GM10847 (cell line): ENCODE measurements around the gene ARSB.

Experiments used
- POLR2A ChIP-seq: IDR thresholded peaks from 2 replicates; pipeline ENCODE4 v1.6.1; 2011; ENCODE audit not compliant: insufficient read length; ENCODE audit errors: extremely low read depth

The ARSB gene

DNA sequence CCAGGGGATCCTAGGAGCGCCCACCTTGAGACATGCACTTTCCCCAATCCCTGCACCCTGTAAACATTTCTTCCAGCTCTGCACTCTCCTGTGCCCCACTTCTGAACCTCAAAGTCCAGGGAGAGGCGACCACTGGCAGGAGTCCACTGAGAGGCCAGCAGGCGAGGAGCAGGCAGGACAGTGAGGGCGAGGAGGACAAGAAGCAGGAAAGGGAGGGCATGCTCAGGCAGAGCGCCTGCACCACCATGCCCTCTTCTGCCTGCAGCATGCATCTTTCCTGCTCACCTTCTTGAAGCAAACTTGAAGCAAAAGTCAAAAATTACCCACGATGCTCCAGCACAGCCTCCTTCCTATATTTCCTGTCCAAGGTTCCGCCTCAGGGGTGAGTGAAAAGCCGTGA is 10.1 kb downstream of the ARSB start:
- no peak for TF ChIP-seq POLR2A

DNA sequence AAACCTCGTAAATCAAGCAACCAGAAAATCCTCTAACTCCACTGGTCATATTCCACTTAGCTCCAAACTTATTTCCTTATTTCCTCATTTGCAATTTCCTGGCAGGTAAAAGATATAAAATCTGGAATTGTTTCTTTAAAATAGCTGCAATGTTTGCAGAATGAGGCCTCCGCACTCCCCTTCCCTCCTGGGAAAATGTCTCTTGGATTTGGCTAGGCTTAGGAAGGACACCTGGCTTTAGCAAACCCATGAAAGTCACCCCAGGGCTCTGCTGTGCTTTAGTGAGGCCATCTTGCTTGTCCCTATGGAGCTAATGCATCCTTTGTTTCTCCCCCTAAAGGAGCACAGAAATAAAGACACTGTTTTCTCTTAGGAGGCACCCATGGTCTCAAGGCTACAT is 10.5 kb downstream of the ARSB start:
- no peak for TF ChIP-seq POLR2A

DNA sequence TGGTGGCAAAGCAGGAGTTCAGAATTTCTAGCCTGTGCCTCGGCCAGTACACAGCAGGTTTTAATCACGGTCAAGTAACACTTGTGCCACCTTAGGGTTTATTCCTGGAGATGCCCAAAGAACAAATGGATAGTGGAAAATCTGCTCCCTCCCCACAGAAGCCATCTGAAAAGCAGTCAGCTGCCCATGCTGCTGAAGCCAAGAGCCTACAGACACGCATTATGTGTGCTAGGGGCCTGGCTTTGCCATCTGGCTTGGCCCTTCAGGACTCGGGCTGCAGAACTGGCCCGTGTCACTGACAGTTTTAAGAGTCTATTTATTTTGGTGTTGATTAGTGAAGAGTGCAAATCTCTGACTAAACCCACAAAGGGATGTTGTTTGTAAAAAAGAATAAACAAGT is 11.1 kb downstream of the ARSB start:
- TF ChIP-seq POLR2A, result no peak

DNA sequence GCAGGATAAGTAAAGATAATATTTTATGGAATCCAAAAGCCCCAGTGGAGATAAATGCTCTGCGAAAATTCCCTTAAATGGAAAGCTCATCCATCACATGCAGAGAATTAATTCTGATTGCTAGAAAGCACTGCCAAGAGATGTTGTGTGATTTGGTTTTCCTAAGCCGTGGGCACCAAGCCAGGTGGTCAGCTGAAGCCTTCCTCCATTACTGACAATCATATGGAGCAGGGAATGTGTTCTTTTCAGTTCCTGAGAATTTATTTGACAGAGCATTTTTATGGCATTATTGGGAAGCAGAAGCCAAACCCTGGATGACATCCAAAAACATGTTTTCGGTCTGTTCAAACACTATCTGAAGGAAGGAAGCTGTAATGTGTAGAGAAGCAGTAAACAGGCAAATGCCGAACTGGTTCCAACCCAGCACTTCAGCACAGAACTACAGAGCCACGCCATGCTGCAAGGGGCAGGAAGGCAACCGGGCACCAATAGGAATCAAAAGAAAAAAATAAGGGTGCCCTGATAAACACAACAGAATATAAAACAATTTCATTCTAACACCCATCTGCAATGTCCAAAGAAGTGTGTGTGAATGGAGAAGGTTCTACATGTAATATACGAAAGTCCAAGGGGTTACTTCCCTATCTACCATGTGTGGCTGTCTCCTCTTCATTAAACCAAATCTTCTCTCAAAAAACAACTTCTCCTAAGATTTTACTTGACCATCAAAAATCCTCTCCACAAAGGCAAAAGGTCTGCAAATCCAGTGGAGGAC is 12.3 kb downstream of the ARSB start:
- no peak for TF ChIP-seq POLR2A

DNA sequence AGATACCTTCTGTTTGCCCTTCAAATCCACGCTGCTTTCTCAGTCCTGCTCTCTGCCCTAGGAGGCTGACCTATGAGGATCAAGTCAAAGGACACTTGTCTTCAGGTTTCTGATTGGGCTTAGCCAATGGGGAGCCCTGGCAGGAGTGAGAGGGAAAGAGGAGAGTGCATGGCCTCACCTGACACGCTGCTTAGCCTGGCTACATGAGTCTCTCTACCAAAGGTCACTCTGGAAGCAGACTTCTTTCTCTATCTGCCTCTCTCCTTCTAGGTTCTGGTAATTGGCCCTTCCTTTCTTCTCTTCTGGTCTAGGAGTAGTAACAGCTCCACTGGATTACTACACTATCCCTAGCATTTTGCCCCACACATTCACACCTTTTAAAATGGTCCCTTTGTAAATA is 13.1 kb downstream of the ARSB start:
- no peak for TF ChIP-seq POLR2A

DNA sequence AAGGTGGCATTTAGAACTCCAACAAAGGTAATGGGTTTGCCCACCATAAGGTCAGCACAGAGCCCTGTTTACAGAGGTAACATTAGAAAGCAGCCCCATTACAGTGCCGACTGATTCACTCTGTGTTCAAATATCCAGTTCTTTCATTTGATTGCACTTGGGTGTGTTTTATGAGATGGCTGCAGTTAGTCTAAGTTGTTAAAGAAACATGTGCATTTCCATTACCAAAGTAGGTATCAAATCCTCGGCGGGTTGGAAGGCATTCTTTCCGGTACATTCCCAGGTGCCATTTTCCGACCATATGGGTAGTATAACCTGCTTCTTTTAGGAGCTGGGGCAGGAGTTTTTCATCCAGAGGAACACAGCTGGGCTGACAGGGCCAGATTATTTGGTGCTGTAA is 16.3 kb downstream of the ARSB start:
- TF ChIP-seq POLR2A, result no peak

DNA sequence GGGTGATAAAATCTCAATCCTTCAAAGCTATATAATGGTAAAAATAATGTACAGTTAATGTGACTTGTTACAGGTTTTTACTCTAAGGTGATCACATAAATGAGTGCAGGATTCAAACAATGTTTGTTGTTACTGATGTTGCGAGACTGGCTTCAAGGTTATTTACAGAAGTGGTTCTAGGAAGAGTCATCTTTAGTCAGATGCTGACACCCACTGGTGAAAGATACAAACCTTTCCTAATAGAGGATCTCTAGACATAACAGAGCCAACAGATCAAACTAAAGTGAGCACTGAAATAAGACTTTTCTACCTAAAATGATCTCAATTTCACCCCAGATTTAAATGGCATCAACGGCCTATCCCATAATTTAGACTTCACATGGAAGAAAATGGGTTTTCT is 20.2 kb downstream of the ARSB start:
- no peak for TF ChIP-seq POLR2A

DNA sequence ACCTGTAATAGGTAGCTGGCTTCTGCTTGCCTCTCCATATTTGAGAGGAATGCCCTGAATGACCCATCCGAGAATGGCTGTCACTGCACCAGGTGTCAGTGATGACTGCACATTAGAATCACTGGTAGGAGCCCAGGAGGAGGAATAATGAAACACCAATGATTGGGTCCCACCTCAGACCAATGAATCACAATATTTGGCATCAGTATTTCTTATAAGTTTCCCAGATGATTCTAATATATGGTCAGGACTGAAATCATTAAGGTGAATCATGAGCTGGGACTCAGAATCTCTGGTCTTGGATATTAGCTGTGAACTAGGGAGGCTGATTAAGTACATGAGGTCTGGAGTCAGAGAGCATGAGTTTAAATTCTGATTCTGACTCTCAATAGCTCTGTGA is 23.4 kb downstream of the ARSB start:
- no peak for TF ChIP-seq POLR2A

DNA sequence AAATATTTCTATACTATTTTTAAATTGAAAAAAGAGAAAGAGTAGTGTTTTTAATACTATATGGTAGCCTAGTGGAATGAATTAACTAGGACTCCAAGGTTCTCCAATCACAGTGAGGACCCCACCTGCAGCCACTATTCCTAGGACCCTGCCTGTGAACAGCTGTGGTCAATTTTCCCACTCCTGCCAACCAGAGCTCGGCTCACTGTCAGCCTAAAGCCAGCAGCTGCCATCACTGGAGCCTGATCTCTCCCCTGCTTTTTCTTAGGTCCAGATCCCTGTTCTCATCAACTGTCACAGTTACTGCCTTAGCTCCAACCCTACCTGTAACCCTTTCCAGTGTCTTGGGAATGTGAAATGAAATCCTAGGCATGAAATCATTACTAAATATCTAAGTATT is 25.3 kb downstream of the ARSB start:
- no peak for TF ChIP-seq POLR2A

DNA sequence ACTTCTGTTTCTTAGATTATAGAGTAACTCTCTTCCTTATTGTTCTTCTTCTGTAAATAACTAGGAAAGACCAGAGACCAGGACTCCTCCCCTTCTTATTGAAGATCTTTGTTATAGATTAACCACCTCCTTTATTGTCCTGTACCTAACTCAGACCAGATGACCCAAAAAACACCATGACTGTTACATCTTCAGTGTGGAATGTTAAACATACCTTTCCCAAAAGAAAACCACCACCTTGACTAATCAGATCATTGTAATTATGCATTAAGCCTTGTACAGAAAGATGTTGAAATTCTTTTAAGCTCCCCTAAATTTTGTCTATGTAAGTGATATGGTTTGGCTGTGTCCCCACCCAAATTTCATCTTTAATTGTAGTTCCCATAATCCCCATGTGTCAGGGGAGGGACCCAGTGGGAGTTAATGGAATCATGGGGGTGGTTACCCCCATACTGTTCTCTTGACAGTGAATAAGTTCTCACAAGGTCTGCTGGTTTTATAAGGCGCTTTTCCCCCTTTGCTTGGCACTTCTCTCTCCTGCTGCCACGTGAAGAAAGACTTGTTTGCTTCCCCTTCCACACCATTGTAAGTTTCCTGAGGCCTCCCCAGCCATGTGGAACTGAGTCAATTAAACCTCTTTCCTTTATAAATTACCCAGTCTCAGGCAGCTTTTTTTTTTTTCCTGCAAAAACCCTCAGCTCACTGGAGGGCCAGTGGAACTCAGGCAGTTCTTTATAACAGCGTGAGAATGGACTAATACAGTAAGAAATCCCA is 26.3 kb downstream of the ARSB start:
- no peak for TF ChIP-seq POLR2A

DNA sequence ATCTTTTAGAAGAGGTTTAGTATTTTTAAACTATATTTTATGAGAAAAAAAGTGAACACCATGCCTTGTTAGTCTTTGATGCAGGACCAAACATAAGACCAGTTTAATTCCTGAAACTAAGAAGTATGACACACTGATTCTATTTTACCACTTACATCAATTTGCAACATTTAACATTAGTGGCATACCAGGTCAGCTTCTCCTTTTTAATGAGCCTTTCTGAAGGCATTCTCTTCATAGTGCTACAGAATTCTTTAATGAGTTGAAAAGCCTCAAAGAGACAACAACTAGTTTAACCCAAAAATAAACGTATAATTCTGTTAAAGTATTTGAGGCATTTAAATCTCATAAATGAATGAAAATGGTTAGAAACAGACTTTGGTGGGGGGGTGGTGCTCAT is 28.2 kb downstream of the ARSB start:
- no peak for TF ChIP-seq POLR2A

DNA sequence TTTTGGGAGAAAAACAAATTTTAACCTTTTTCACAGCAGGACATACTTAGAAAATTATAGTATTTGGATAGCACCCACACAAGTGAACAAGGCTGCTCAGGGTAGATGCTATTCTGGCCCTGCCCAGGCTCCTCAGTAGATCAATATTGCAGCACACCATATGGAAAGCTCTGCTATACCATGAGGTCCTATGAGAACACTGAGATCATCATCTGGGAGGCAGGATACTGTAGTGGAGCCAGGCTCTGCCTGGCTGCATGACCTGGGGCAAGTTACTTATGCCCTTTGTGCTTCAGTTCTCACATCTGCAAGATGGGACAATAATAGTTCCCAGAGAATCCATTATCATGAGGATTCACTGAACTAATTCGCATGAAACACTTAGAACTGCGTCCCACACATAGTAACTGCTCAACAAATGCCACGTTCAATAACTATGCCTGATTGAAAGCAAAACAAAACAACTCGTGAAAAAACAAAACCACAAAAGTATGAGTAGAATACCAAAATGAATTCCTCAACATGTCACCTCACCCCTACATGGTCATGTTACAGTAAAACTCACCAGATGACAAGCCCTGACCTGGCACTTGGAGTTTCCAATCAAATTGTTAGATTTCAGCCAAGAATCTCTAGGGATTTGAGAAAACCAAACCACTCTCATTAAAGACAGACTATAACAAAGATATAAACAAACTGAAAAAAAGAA is 31.9 kb downstream of the ARSB start:
- no peak for TF ChIP-seq POLR2A

DNA sequence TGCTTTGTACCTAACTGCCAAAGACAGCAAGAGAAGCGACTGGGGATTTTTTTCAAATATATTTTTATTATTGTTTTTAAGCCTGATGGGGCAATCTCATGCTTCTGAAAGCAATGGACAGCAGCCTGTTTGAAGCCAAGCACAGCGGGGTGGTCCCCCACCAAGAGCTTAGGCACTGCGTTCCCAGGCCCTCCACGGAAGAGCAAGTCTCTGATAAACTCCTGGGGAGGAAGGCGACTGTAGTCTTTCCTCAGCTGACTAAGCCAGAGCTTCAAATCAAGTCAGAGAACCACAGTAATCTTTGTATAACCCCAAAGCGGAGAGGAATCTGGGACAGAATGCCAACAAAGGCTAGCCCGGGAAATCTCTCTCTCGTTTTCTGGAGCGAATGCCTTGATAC is 54.4 kb downstream of the ARSB start:
- TF ChIP-seq POLR2A, result no peak

DNA sequence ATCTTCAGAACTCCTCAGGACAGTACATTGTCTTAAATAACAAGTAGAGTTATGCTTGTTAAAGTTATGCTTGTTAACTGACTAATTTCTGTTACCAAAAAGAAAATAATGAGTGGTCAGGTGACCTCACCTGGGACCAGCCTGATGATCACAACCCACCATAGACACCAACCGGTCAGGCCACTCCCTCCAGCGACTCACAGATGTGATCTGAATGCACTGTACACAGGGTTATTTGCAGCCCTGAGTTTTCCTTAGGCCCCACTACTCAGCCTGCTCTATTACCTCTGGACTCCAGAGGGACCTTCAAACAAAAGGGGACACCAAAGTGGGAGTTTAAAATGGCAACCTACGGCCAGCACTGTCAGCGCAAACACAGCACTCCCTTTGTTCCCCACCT is 55.3 kb downstream of the ARSB start:
- no peak for TF ChIP-seq POLR2A

DNA sequence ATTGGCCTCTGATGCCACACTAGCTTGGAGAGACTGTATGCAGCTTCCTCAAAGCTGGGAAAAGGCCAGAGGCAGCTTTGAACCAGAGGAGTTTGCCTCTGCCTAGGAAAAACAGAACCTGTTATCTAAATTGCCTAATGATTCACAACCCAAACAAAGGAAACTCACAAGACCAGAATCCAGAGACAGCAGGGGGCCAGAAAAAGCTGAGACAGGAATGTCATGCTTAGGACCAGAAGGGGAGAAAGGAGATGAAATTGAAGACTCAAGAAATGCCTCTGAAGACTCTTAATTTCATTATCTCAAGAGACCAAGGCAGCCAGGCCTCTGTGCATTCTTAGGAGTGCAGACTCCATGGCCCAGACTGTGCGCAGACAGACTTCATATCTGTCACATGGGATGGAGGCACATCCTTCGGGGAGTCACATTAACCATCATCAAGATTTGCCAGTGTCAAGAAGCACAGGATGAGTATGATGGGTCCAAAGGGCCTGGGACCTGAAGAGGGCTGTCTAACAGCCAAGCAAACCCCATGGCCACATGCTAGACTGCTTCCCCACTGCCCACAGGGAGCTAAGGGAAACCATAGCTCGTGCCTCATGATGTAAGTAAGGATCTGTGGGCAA is 57.3 kb downstream of the ARSB start:
- TF ChIP-seq POLR2A, result no peak

DNA sequence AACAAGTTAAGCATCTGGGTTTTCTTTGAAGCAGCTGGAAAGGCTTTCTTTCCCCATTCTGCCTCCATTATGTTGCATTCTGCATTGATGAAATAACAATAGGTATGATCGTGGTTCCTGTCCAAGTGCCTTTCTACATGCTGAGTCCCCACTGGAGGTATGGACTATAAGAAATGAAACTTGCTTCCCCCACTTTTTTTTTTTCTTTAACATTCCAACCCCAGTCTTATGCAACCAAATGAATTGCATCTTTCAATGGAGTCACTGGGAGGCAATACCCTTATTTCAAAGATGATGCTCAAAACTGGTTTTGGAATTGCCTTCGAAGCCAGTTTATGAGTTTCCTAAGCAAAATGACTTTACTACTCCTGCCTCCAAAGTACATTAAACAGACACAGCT is 58.9 kb downstream of the ARSB start:
- TF ChIP-seq POLR2A, result no peak

DNA sequence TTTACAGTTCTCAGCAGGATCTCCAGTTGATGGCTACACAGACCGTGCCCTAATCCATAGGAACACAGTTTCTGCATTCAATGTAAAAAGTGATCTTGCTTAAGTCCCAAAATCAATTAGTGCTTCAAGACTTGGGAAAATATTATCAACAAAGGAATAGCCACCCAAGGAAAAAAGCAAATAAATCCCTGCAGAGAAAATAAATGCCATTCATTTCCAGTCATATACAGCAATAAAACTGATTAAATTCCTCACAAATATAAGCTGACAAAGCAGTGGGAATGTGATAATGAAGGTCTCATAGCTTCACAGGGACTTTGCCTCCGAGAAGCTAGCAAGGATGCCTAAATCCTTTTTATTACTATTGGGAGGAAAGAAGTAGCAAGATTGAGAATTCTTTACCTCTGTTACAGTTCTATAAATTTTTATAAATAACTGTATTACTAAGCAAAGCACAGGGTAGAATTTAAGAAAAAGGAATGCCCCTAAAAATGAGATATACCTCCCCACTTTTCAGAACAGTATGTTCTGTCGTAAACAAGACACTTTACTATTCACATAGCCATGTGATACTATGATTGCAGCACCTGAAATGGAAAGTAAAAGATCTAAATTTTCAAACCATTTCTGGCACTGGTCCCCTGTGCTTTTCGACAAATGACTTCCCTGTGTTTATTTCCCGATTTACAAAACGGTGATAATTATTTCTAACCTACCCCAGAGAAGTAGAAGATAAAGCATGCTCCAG is 59.8 kb downstream of the ARSB start:
- TF ChIP-seq POLR2A, result no peak
